ENCODE data around the gene SRPK2.
"Not testable (repeated sequence)": the region's sequence is repeated elsewhere in the genome, so short reads cannot be mapped to it uniquely, and the experiment has no call there.

The SRPK2 gene

GRCh38 chr7:105305633-105306032 is 83.1 kb downstream of the SRPK2 start:
- H3K27ac ChIP-seq: no peak overlapping the region
- TF ChIP-seq CTCF (IDR thresholded peaks at IDR 0.05): no peak
- no peak overlapping the region for H3K4me3 ChIP-seq
- no peak for DNase-seq (ENCODE audit: low spot score)

- DNase-seq (ENCODE audit: low spot score): no peak
- no peak for TF ChIP-seq CTCF (IDR thresholded peaks at IDR 0.05)
- no peak overlapping the region for H3K27ac ChIP-seq
- H3K4me3 ChIP-seq: peak overlapping the region; percentile 39
These were observed 84.5 kb downstream of the SRPK2 start for GRCh38 chr7:105304040-105304895.

- DNase-seq (ENCODE audit: low spot score); H3K4me3 ChIP-seq; H3K27ac ChIP-seq: not testable (repeated sequence)
These were observed 88.1 kb downstream of the SRPK2 start for GRCh38 chr7:105300587-105300986.

GRCh38 chr7:105298439-105298894 is 90.3 kb downstream of the SRPK2 start:
- H3K4me3 ChIP-seq: no peak overlapping the region
- no peak for TF ChIP-seq CTCF (IDR thresholded peaks at IDR 0.05)
- H3K27ac ChIP-seq: no peak overlapping the region
- no peak for DNase-seq (ENCODE audit: low spot score)

GRCh38 chr7:105297985-105298384 is 90.7 kb downstream of the SRPK2 start:
- no peak for DNase-seq (ENCODE audit: low spot score)
- TF ChIP-seq CTCF (IDR thresholded peaks at IDR 0.05): no peak
- Histone ChIP-seq H3K27ac (no peak overlapping the region), H3K4me3 (no peak overlapping the region)

- DNase-seq (ENCODE audit: low spot score): no peak
- no peak for TF ChIP-seq CTCF (IDR thresholded peaks at IDR 0.05)
- no peak overlapping the region for H3K27ac ChIP-seq
- H3K4me3 ChIP-seq: no peak overlapping the region
These were observed 91.4 kb downstream of the SRPK2 start for GRCh38 chr7:105297309-105297708.

- H3K27ac ChIP-seq: no peak overlapping the region
- DNase-seq (ENCODE audit: low spot score): no peak
These were observed 92.2 kb downstream of the SRPK2 start for GRCh38 chr7:105296491-105296890.

More at GRCh38 chr7:105296491-105296890, 92.2 kb downstream of the SRPK2 start:
- TF ChIP-seq CTCF (IDR thresholded peaks at IDR 0.05): no peak
- H3K4me3 ChIP-seq: no peak overlapping the region

All from coronary artery (tissue), 2 donors.